ENCODE results near the gene SLC9A3. TPM values are rescaled to one million over a fixed set of nuclear protein-coding genes. Genes with fewer than 3 reads are reported as not detected.

Gene SLC9A3
- total and polyA plus RNA-seq, 12 donors: 0.53 to 1.5 (median 1.0) TPM

- H3K27ac ChIP-seq: no peak overlapping the region
- H3K9me3 ChIP-seq: peaks cover 0 to 7% (median 0%) of the 10 kb centered on the region in 11 donors
- H3K4me3 ChIP-seq: no peak overlapping the region
- H3K4me1 ChIP-seq: peaks cover 0 to 13% (median 0%) of the 10 kb centered on the region in 9 donors
- intact Hi-C loops (cut with DNase I): no loop called here
- 43 to 50% methylated on average over 10 of the region's 10 CpGs for WGBS, 2 donors
- no peak for TF ChIP-seq CTCF (IDR thresholded peaks at IDR 0.05)
- ATAC-seq (peak in 1 of 8 donors; percentile 24), DNase-seq (no peak)
- H3K36me3 ChIP-seq: no peaks in the 10 kb centered on the region
- H3K27me3 ChIP-seq: peaks cover 0 to 62% (median 55%) of the 10 kb centered on the region in 7 donors
Measured at GRCh38 chr5:548256-548655, 24.0 kb upstream of the SLC9A3 start.

- Histone ChIP-seq H3K4me3 (no peak overlapping the region), H3K9me3 (peaks cover 0 to 7% (median 0%) of the 10 kb centered on the region in 11 donors), H3K27me3 (peaks cover 0 to 68% (median 58%) of the 10 kb centered on the region in 7 donors), H3K36me3 (no peaks in the 10 kb centered on the region), H3K4me1 (peaks cover 0 to 13% (median 0%) of the 10 kb centered on the region in 9 donors), H3K27ac (no peak overlapping the region)
- no peak for TF ChIP-seq CTCF (IDR thresholded peaks at IDR 0.05)
- intact Hi-C loops (cut with DNase I): no loop called here
- 77 to 81% methylated on average over 22 of the region's 22 CpGs for WGBS, 2 donors
- DNase-seq: no peak
- ATAC-seq: peak in 1 of 8 donors; percentile 54
Measured at GRCh38 chr5:547086-547924, 23.1 kb upstream of the SLC9A3 start.

- ATAC-seq: no peak
- H3K4me1 ChIP-seq: peaks cover 0 to 13% (median 0%) of the 10 kb centered on the region in 9 donors
- H3K27me3 ChIP-seq: peaks cover 0 to 72% (median 61%) of the 10 kb centered on the region in 7 donors
- H3K27ac ChIP-seq: no peak overlapping the region
- H3K4me3 ChIP-seq: no peak overlapping the region
- no peak for TF ChIP-seq CTCF (IDR thresholded peaks at IDR 0.05)
- H3K9me3 ChIP-seq: peaks cover 0 to 7% (median 0%) of the 10 kb centered on the region in 11 donors
- WGBS, 2 donors: 84 to 89% methylated on average over 14 of the region's 14 CpGs
- H3K36me3 ChIP-seq: no peaks in the 10 kb centered on the region
- intact Hi-C loops (cut with DNase I): no loop called here
- DNase-seq: no peak
Measured at GRCh38 chr5:546376-546908, 22.2 kb upstream of the SLC9A3 start.

- Histone ChIP-seq H3K27ac (no peak overlapping the region), H3K9me3 (peaks cover 0 to 6% (median 0%) of the 10 kb centered on the region in 11 donors), H3K4me3 (no peak overlapping the region), H3K4me1 (peaks cover 0 to 13% (median 0%) of the 10 kb centered on the region in 9 donors), H3K27me3 (peaks cover 0 to 72% (median 61%) of the 10 kb centered on the region in 7 donors), H3K36me3 (no peaks in the 10 kb centered on the region)
- intact Hi-C loops (cut with DNase I): no loop called here
- WGBS, 2 donors: 90 to 92% methylated on average over 12 of the region's 12 CpGs
- DNase-seq (peak in 1 of 2 donors; percentile 5), ATAC-seq (no peak)
- TF ChIP-seq CTCF (IDR thresholded peaks at IDR 0.05): no peak
Measured at GRCh38 chr5:545641-546375, 21.6 kb upstream of the SLC9A3 start.

Data from heart right ventricle (tissue), 16 donors.